ENCODE results near the gene CREBZF.

The CREBZF gene, protein sequence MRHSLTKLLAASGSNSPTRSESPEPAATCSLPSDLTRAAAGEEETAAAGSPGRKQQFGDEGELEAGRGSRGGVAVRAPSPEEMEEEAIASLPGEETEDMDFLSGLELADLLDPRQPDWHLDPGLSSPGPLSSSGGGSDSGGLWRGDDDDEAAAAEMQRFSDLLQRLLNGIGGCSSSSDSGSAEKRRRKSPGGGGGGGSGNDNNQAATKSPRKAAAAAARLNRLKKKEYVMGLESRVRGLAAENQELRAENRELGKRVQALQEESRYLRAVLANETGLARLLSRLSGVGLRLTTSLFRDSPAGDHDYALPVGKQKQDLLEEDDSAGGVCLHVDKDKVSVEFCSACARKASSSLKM

DNA sequence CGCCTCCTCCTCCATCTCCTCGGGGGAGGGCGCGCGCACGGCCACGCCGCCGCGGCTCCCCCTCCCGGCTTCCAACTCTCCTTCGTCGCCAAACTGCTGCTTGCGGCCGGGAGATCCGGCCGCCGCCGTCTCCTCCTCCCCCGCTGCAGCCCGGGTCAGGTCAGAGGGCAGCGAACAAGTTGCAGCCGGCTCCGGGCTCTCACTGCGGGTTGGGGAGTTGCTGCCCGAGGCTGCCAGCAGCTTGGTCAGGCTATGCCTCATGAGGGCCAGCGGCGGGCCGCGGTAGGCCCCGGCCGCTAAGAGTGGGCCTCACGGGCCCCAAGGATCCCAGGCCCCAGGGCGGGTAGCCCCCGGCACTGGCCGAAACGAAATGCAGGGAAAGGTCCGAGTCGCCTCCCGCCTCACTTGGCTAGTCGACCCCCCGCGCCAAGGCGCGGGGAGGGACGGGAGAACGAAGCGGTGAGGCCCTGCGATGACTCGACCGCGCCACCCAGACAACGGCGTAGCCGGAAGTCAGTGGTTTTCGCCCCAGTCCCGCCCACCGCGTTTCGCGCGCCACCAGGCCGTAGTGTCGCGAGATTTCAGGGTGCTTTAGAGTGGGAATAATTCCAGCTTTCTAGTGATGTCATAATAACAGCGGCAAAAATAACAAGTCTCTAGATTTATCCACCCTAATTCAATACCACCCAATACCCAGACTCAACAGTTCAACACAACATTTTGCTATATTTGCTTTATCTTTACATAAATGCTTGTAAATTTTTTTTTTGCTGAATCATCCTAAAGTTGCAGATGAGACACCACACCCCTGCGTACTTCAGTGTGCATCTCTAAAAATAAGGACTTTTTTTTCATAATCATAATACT lies at the start of gene CREBZF:
CREBZF (minus strand) TSS at position 515 of the 867 bp plus-strand sequence; CDS start at position 261, 254 bp downstream.
- DNase-seq = peak; percentile 98

DNA sequence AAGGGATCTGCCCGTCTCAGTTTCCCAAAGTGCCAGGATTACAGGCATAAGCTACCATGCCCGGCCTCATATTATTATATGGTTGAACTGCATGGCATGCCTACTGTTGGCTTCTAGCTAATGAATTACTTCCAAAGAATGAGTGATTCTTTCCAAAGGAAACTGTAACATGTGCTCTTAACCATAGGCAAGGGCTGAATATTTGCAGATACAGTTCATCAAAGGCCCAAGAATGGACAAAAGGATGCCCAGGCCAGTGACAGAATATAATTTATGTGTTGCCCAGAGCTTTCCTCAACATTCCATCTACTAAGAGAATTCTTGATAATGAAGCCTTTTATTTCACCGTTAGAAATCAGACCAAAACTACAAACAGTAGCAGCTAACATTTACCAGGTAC lies 48.0 kb upstream of the CREBZF start:
- DNase-seq = no peak

DNA sequence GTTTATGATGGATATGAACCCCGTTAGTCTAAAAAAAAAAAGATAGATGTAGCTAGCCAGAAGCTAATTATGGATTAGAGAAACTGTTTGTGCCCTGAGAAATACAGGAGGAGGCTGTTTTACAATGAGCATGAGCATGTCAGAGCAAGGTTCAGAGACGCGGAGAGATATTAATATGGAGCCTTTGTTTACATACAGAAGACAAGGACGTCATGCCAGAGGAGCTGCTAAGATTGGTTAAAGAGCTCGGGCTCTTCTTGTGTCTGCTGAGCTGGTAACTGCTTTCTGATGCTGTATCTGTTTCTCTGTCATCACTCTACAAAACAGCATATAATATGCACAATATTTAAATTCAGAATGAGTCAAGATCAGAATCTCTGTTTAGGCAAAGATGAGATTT lies 46.0 kb upstream of the CREBZF start:
- no peak for DNase-seq

DNA sequence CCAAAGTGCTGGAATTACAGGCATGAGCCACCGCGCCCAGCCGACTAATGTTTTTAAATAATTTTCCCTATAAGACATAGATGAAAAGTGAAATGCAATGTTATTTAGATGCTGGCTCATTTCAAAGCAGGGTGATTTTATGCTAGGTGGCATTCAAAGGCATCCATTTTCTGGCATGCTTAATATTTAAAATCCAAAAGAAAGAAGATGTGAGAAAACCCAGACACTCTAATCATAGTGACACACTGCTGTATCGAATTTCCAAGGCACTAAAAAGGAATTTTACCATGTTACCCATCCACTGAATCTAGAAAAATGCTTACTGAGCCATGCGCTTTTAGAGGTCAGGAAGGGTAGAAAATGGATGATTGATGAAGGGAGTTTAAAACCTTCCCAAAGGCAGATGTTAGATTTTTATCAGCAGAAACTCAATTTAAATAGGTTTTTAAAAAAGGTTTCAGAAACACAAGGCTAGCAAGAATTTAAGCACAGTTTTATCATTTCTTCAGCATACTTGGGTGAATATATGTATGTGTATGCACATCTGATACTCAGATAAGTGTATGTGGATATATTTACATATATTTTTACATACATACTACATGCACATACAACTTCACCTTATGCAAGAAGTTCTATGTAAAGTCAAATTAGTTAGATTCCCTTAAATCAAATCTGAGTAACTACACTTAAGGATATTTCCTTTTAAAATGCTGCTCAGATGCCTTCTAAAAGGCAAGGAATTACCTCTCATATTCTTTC lies 45.2 kb upstream of the CREBZF start:
- DNase-seq = no peak

DNA sequence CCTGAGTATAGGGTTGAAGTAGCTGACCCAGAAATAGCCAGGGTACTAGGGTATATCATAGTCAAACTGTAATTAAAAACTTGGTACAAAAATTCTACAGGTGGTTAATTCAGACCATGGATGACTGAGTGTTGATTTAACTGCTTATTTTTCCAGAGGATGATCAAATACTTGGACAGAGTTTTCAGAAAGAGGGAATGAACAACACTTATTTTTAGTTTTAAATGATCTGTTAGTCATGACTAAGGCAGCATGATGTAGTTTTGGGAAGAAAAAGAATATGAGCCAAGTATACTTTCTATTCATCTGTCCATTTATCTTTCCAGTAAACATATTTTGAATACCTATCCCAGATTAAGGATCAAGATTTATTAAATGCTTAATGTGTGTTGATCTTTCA lies 40.9 kb upstream of the CREBZF start:
- DNase-seq = no peak

DNA sequence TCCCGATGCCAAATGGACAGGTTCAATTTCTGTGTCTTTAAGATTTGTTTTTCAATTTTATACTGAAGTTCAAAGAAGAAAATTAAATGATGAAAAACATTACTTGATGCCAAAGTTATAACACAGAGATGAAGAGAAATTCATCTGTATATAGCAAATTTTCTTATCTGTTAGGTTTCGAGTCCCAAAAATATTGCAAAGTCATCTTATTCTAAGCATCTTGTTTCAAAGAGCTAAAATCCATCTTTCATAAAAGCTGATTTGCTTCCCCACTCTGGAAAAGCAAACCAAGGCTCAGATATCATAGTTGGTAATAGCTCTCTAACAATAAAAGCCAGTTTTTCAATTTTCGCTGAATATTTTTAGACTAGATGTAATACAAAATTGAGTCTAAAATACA lies 40.0 kb upstream of the CREBZF start:
- DNase-seq = no peak

DNA sequence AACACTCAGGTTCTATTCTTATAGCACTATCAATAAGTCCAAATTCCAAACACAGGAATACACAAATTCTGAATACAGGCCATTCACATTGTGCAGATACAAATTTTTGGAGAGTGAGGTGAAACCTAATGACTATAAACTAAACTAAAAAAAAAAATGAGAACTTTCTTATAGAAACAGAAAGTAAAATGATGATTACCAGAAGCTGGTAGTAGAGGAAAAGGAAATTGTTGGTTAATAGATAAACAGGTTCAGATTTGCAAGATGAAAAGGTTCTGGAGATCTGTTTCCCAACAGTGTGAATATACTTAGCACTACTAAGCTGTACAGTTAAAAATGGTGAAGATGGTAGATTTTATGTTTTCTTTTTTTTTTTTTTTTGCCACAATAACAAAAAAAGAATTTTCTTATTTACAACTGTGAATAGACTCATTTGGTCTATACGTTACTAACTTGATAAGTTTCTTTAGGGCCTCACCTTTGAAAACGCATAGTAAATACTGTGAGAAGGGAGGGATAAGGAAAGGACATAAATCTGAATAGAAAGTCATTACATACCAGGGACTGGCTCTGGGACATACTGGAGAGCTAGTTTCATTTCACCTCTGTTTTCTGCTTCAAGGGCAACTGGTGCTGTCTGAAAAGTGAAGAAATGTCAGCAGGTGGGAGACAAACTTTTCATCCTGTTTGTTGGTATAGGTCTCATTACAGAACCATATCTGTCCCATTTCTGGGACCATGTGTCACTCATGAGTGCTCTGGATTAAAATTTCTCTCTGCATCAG lies 35.2 kb upstream of the CREBZF start:
- no peak for DNase-seq

DNA sequence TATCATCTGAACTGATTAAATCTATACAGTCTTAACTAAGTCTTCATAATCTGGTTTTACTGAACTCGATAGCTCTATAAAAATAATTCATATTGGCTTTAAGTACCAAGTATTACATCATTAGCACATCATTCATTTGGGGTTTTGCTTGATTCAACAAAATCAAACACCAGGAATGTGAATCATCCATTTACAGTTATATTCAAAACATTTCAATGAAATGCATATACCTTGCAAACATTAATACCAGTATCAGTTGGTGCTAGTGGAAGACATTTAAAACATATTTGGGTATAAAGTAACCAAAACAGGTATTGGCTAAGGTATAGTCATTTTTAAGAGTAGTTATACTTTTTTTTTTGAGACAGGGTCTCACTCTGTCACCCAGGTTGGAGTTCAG lies 33.3 kb upstream of the CREBZF start:
- no peak for DNase-seq

DNA sequence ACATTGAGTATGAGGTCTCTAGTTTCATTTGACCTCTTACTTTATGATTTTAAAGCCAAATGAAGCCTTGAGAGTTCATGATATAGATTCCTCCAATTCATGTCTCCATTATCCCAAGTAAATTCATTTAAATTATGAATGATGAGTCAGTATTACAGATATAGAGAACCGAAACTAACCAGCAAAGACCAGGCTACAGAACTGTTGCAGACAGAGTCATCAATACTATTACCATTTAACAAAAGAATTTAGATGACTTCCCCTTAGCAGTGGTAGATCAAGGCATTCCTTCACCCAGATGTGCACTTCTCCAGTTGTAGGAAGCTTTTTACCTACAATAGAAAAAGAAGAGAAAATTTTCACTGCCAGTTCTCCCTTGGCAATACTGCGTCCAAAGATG lies 32.8 kb upstream of the CREBZF start:
- no peak for DNase-seq

DNA sequence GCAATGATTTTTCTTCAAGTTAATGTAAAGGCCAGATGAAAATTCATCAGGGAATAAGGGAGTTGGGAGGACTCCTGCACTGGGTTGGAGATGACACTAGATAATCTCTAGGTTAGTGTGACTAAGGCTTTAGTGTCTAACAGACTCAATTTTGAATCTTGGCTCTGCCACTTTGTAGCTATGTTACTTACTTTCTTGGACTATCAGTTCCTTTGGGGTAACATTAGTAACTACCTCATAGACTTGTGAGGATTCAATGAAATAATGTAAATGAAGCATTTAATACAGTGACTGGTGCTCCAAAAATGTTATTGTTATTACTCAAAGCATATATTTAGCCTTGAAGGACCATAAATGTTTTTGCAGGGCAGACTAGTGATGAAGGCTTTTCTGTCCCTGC lies 30.6 kb upstream of the CREBZF start:
- no peak for DNase-seq

DNA sequence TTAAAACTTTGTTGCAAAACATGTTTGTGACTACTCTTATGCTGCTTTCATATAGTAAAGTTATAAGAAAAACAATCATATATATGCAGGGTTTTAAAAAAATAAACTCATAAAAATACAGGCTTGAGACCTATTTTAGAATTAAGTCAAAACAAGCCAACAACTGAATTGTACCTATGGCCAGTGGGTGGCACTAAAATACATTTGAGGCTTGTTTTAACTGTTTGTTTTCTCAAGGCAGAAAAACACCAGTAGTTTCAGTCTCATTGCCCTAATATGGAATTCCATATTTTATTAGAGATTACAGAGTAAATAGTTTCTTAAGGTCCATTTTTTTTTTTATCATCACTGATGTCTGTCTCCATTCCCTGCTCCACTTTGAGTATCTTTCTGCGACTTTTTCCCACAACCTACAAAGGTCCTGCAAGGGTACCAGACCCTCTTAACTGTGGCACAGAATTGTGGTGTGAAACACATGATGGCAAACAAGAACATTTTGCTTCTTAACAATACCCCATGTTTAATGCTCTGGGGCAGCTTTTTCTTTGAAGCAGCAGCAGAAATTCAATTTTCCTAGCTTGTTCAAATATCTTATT lies 29.6 kb upstream of the CREBZF start:
- DNase-seq = no peak

DNA sequence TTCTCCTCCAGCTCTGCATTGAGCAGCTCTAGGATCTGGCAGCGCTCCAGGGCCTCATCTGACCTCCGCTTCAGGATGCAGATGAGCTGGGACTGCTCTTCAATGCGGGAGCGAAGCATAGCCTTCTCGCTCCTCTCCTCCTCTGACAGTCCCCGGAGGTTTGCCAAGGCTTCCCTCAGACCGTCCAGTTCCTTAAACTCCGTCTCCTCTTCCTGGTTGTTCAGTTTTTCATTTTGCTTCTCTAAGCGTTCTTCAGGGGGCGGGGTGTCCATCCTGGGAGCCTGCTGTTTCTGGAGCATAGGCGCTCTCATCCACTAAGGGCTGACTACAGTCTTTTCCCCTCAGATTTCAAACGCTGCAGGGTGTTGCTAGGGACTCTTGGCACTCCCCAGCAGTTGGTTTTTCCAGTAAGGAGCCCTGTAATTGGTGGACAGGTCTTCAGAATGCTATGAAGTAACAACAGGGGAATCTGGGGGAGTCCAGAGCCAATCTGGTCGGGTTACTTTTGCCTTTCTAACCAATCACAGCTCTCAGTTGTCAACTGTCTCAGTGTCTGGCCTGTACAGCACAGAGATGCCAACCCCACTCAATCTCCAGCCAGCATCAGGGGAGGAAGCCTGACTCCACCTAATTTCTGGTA lies 21.0 kb upstream of the CREBZF start, which contains the start of gene CCDC89:
CCDC89 (minus strand) TSS at position 376 of the 640 bp plus-strand sequence; CDS start at position 311, 65 bp downstream.
- peak; percentile 73 for DNase-seq

DNA sequence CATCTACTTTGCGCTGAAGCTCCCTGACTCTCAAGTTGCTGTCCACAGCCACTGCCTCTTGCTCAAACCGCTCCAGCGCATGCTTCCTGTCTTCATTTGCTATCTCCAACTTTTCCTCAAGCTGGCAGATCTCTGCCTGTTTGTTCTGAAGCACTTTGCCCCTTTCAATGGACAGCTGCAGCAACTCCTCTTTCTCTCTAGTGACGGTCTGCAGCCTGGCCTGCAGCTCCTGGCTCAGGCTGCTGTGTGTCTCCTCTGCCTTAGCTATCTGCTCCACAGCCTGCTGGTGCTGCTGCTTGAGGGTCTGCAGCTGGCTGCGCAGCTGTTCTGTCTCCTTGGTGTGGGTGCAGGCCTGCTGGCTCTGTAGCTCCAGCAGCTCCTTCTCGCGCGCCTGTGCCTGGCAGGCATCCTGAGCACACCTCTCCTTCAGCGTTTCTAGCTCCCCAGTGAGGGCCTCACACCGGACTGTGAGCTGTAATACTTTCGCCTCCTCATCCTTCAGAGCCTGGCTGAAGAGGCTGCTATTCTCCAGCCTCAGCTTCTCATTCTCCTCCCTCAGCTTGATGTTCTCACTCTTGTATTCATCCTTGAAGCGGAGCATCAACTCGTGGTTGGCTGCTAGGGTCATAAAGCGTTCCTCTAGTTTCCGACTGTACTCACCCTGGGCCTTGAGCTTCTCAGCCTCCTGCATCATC lies 20.3 kb upstream of the CREBZF start:
- DNase-seq = peak; percentile 66

DNA sequence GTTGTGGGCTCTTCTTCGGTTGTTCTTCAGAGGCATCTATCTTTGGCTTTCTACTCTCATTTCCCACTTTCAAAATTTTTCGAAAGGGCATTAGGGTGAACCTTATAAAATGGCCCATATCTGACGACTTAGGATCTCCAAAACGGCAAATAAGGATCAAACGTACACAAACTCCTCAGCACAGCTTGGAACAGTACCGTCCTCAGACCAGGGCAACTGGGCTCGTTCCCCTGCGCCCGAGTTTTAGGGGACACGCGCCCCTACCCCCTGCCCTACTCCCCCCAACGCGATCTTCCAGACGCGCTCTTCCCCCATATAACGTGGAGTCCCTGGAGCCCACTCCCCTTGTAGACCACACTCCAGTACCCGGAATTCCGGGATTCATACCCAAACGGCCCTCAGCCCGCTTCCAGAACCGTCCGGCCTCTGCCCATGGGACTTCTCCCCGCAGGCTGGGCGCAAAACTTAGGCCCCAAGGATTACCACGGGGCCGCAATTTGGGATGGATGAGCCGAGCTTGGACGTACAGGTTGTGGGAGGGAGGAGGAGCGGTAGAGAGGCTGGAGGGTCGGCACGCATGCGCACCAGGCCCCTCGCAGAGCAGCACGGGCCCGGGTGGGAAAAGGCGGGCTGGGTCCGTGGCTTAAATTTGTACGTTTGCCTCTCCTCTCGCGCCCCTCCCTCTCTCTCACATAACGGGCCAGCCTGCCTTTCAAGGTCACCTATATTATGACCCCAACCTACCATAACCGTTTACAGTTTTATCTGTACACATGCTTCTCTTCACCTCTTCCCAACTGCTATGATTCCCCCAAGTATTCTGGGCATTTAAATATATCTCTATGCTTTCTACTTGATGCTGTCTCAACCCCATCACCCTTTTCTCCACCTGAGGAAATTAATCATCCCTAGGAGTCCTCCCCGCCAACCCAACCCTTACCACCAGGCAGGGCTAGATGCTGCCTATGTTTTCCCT lies 17.7 kb upstream of the CREBZF start:
- peak; percentile 89 for DNase-seq

DNA sequence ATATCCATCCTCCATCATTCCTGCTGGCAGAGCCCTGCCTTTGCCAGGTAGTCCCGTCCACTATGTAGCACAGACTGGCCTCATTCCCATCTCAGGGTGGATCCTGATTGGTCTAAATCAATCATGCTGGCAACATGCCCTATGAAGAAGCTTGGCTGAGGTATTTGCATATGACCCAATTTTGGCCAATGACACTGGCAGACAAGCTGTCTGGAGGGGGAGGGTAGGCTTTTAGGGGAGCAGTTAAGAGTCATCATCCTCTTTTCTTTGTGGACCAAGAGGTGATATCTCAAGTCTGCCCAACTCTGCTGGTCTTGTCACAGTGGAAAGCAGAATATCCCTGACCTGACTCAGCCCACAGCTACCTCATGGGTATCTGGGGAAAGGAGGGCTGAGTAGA lies 16.0 kb upstream of the CREBZF start:
- no peak for DNase-seq

DNA sequence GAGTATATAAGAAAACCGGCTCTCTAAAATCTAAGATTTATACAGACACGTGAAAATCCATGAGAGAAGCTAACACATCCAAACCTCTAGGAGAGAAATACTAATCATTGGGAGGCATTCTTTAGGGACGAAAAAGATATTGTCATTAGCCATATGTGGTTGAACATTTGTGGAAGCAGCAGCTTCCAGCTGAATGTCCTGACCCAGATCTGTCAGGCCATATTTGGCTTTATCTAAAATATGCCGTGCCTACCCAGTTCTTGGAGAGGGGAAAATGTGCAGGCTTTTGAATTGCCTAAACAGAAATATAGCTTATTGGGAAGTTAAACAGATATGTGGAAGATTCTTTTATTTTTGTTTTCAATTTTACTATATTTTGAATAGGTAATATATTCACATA lies 14.6 kb upstream of the CREBZF start:
- DNase-seq = no peak

DNA sequence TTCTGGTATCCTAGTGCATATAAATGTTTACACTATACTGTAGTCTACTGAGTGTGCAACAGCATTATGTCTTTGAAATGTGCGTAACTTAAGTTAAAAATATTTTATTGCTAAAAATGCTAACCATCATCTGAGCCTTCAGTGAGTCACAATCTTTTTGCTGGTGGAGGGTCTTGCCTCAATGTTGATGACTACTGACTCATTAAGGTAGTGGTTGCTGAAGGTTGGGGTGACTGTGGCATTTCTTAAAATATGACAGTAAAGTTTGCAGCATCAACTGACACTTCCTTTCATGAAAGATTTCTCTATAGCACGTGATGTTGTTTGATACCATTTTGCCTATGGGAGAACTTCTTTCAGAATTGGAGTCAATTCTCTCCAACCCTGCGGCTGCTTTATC lies 8.5 kb upstream of the CREBZF start:
- no peak for DNase-seq

DNA sequence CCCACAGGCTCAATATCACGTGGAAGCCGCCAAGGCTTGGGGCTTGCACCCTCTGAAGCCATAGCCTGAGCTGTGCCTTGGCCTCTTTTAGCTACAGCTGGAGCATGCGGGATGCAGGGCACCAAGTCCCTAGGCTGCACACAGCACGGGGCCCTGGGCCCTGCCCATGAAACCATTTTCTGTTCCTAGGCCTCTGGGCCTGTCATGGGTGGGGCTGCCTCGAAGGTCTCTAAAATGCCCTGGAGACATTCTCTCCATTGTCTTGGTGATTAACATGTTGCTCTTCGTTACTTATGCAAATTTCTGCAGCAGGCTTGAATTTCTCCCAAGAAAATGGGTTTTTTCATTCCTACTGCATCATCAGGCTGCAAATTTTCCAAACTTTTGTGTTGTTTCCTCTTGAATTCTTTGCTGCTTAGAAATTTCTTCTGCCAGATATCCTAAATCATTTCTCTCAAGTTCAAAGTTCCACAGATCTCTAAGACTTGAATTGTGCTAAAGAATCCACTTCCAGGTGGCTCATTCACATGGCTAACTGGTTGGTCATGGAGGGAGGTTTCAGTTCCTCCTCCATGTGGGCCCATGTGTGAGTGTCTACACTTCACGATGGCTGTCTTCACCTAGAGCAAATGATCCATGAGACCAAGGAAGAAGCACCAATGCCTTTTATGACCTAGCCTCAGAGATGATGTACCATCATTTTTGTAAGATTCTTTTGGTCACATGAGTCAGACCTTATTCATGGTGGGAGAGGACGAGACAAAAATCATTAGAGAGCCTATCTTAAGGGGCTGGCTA lies 7.4 kb upstream of the CREBZF start:
- DNase-seq = no peak
